NCI-H524 (cell line): ENCODE data around the gene CERS6.
A peak's percentile ranks its signal among the peaks of the same experiment; 100 is the strongest.
"Not testable (repeated sequence)": the region's sequence is repeated elsewhere in the genome, so short reads cannot be mapped to it uniquely, and the experiment has no call there.

ENCODE experiments used
- DNase-seq, 2 experiments: peaks; one replicate each; lab custom pipeline; 2025; lab: John Stamatoyannopoulos, UW

CERS6 gene

GRCh38 chr2:168731616-168732015 is 275.5 kb downstream of the CERS6 start:
- no peak for DNase-seq

DNA sequence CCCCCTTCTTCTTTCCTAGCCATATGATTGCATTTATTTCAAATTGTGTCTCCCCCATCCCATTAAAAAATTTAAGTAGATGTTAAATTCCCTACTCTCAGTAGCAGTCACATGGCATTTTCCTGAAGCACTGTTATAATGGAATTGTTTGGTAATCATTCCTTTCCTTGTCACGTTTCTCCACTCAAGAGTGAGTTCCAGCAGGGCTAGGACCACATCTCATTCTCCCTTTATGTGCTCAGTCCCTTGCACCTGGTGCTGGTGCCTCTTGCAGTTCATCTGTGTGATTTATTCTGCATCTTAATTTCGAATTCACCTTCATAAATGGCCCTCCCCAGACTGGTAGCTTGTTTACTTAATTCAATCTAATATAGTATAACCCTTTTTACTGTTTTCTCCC is 276.0 kb downstream of the CERS6 start:
- DNase-seq, result no peak

DNA sequence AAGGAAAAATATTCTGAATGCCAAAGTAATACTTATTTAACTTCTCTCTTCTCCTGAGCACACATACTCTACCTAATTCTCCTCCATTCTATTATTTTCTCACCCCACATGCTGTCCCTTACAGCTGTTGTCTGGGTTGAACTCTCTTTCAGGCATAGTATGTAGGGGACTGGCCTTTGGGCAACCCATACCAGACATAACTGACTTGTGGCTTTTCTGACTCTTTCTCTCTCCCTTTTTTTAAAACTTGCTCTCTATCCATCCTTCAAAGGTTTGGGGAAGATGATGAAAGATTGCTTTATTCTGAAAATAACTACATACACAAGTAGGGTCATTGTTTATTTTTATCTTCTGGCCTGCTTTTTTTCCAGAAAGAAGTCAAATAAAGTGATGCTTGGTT is 276.4 kb downstream of the CERS6 start:
- no peak for DNase-seq

DNA sequence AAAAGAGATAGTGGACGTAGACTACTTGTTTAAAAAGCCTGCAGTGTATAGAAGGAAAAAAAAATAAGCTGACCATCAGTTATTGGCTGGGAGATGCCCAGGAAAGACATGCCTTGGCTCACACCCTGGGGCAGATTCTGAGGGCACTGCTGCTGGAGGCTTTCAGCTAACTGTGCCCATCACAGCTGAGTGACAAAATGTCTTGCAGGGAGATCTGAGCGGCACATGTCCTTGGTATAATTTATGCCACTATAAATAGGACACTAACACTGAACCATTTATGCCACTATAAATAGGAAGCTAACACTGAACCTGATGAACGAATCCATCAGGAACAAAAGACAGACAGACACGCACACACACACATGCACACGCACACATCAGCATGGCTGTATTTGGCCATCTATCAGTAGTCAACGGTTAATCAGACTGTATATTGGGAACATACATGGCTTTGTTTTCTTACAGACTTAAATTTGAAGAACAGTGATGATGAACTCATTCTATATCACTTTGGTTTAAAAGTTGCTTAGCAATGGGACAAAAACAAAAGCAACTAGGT is 278.2 kb downstream of the CERS6 start:
- DNase-seq, result no peak

GRCh38 chr2:168736649-168737445 is 280.8 kb downstream of the CERS6 start:
- no peak for DNase-seq

- DNase-seq, result peak in 1 of 2 experiments; percentile 29
These were observed 282.0 kb downstream of the CERS6 start for GRCh38 chr2:168738062-168738461.

- no peak for DNase-seq
These were observed 284.3 kb downstream of the CERS6 start for GRCh38 chr2:168740360-168740759.

DNA sequence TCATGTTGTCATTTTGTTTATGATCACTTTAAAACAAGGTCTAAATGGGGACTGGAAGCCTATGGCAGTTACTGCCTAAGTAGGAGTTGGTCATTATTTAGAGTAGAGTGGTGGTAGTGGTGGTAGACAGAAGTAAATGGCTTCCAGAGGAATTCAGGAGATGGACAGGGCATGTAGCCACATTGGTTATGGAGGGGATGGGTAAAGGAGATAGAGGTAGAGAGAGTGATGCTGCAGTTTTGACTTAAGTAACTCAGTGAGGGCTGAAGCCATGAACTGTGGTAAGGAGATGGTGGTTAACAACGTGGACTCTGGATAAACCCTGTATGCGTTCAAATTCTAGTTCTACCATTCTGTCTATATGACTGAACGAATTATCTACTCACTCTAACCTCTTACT is 284.7 kb downstream of the CERS6 start:
- no peak for DNase-seq

DNA sequence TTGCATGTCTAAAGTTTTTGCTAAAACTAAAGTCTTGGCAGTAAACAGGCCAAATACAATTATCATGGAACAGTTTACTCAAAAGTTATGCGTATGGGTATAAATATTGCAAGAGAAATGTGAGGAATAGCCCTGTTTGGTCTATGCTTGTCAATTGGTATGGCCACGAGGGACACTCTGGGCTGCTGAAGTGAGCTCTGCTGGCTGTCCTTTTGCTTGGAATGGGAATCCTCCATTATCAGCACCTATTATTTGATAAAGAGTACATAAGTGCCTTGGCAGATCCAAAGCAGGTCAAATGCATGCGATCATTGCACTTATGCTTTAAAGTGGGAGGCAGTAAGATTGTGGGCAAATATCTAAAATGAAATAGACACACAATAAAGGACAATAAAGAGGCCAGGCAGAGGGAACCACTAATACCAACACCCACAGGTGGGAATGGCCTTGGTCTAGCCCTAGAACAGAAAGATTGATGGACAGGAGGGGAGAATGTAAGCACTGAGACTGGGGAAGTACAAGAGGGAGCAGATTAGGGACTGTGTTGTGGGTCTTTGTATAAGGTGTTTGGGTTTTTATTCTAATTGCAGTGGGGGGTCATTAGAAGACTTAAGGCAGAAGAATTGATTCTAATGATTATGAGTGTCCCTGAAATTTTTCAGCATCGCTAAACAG is 286.3 kb downstream of the CERS6 start:
- no peak for DNase-seq

DNA sequence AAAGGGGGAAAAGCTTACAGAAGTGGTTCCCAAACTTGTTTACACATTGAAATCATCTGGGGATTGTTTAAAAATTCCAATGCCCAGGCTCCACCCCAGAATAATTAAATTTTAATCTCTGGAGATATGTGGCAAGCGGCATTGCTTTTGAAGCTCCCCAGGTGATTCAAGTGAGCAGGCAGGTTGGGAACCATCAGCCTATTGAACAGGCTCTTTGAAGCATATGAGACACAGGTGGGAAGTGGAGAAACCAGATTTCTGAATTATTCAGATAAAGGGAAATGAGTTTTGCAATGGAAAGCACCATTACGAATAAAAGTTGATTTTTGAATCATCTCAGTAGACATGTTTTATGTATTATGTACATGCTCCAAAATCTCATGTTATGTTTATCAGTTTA is 288.8 kb downstream of the CERS6 start:
- DNase-seq, result no peak

- DNase-seq, result no peak
These were observed 292.4 kb downstream of the CERS6 start for GRCh38 chr2:168748461-168748860.

DNA sequence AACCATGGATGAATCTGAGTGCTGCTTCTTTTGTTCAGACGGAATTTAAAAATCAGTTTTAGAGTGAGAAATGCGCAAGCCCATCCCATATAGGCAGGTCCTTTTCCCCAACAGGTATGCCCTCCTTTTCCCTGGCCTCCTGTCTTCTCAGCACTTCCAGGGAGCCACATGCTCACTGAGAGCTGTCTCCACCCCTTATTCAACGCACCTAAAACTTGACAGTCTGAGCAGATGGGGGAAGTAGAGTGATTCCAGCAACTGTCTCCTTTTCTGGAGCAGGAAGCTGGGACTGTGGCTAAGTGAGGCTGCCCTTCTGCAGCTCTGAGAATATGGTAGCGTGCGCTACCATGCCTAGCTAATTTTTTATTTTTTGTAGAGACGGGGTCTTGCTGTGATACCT is 293.2 kb downstream of the CERS6 start:
- DNase-seq, result peak in 1 of 2 experiments; percentile 46

DNA sequence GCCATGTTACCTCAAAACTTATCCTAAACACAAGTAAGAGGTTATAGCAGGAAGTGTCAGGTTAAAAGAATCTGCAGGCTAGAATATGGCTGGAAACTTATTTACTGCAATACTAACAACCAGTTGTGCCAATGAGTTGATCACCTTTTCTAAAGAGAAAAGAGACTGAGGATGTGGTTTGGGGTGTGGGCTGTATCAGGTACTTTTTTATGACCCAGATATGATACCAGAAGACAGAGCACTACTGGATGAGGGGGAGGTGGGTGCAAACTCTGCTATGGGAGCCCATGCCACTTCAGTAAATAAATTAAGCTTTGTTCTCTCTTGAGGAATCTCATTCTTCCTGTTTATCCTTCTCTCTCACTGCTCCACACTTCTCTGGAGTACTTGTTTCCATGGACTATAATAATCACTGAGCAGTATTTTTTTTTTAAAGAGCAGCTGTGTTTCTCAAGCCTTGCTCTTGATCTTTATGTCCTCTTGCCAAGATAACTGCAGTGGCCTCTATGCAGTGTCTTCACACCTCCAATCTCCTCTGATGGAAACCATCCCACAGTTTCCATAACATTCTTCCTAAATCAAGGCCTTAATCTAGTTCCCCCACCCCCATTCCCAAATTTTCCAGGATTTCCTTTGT is 295.1 kb downstream of the CERS6 start:
- DNase-seq, result no peak

GRCh38 chr2:168752361-168752760 is 296.3 kb downstream of the CERS6 start:
- DNase-seq, result no peak

DNA sequence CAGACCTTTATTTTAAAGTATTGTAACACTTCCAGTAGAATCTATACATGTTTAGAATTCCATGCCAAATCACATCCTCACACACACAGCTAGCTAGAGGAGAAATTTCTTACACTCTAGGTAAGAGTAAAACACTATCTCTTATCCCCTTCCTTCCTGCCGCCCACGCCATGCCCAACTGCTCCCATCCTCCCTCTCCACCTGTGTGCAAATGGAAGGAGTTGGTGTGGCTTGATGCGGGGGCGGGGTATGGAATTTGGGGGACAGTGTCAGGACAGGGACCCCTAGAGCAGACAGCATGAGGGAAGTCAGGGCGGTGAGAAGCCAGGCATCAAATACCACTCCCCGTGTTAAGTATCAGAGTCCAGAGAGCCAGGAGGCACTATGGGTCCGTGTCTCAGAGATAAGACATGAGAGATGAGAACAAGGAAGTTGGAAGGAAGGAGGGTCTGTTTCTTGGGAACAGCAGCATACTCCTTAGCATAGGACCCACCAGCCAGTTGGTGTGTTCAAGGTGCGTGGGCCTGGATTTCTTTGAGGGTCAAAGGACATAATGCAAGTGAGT is 297.8 kb downstream of the CERS6 start:
- no peak for DNase-seq

- DNase-seq, result no peak
These were observed 301.2 kb downstream of the CERS6 start for GRCh38 chr2:168757223-168757622.

DNA sequence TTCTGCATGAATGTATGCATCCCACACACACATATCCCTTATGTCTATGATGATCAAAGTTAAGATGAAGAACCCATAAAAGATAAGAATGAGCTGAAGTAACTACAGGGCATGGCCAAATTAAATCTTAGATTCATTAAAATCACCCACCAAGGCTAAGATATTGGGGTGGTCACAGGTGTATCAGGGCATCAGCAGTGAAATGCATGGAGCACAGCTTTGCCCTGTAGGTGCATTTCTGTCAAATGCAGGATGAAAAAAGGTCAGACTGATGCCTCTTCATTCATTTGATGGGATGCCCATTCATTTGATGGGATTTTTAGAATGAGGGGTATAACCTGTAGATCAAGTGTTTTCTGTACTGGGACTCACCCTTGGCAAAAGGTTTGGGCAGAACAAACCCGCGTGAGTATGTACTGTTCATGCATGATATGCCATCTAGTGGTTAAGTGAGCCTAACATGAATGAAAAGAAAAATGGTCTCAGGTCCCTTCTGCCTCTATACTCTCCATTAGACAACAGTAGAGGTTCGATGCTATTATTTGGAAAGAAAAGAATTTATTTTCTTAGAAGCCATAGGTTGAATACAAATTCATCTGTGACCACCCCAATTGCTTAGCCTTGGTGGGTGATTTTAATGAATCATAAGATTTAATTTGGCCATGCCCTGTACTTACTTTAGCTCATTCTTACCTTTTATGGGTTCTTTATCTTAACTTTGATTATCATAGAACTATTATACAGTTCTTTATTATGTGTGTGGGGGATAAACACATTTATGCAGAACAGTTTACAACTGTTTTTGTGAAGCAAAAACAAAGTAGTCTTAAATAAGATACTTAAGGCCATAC is 303.1 kb downstream of the CERS6 start:
- DNase-seq, result peak; percentile 5 to 62

- DNase-seq, result no peak
These were observed 309.3 kb downstream of the CERS6 start for GRCh38 chr2:168765401-168765800.

GRCh38 chr2:168766600-168766999 is 310.5 kb downstream of the CERS6 start:
- no peak for DNase-seq

GRCh38 chr2:168767258-168767657 is 311.2 kb downstream of the CERS6 start:
- DNase-seq, result no peak

GRCh38 chr2:168768357-168768756 is 312.3 kb downstream of the CERS6 start:
- DNase-seq, result not testable (repeated sequence)
